HEK293T (cell line): ENCODE measurements around the gene COLGALT1.
A peak's percentile ranks its signal among the peaks of the same experiment; 100 is the strongest.

Experiments used
- CTCF ChIA-PET: fragments of 350-600 bp; formaldehyde crosslinking; extraction: SDS; loops from one replicate; lab custom pipeline; 2021; ENCODE audit warnings: antibody characterized with exemption, inconsistent platforms; lab: Yijun Ruan, JAX
- POLR2A ChIA-PET: fragments of 350-600 bp; formaldehyde crosslinking; extraction: SDS; loops from one replicate; lab custom pipeline; 2020; ENCODE audit warnings: antibody characterized with exemption, inconsistent platforms; lab: Yijun Ruan, JAX
- DNase-seq: peaks from one replicate; pipeline ENCODE4 v3.0.0; 2012; ENCODE audit warnings: mixed read lengths; ENCODE audit errors: extremely low spot score
- ARNT ChIP-seq: fragments of 450-650 bp; IDR thresholded peaks from 2 replicates; pipeline ENCODE4 v1.6.1; 2017; ENCODE audit warnings: mild to moderate bottlenecking
- BHLHE40 ChIP-seq: fragments of 450-650 bp; IDR thresholded peaks from 2 replicates; pipeline ENCODE4 v1.6.1; 2016; ENCODE audit warnings: mild to moderate bottlenecking, moderate library complexity, borderline replicate concordance
- CTBP1 ChIP-seq: fragments of 450-650 bp; IDR thresholded peaks from 2 replicates; pipeline ENCODE4 v1.6.1; 2016; ENCODE audit warnings: borderline replicate concordance
- ELF4 ChIP-seq: fragments of 450-650 bp; IDR thresholded peaks from 2 replicates; pipeline ENCODE4 v1.6.1; 2017; ENCODE audit warnings: antibody characterized with exemption
- FOXA1 ChIP-seq: fragments of 450-650 bp; IDR thresholded peaks from 2 replicates; pipeline ENCODE4 v1.6.1; 2016; ENCODE audit warnings: mild to moderate bottlenecking
- FOXK2 ChIP-seq: fragments of 450-650 bp; IDR thresholded peaks from 2 replicates; pipeline ENCODE4 v1.6.1; 2016; ENCODE audit warnings: mild to moderate bottlenecking
- FOXM1 ChIP-seq: fragments of 450-650 bp; IDR thresholded peaks from 2 replicates; pipeline ENCODE4 v1.6.1; 2017; ENCODE audit warnings: mild to moderate bottlenecking, borderline replicate concordance
- HDGF ChIP-seq: fragments of 450-650 bp; IDR thresholded peaks from 2 replicates; pipeline ENCODE4 v1.6.1; 2017; ENCODE audit warnings: antibody characterized with exemption, borderline replicate concordance
- L3MBTL2 ChIP-seq: fragments of 450-650 bp; conservative IDR thresholded peaks from 2 replicates; pipeline ENCODE4 v1.6.1; 2016; ENCODE audit warnings: mild to moderate bottlenecking
- LEF1 ChIP-seq: fragments of 450-650 bp; IDR thresholded peaks from 2 replicates; pipeline ENCODE4 v1.6.1; 2017; ENCODE audit warnings: mild to moderate bottlenecking, borderline replicate concordance
- NFRKB ChIP-seq: fragments of 450-650 bp; IDR thresholded peaks from 2 replicates; pipeline ENCODE4 v1.6.1; 2016; ENCODE audit warnings: mild to moderate bottlenecking, moderate library complexity
- PKNOX1 ChIP-seq: fragments of 450-650 bp; IDR thresholded peaks from 2 replicates; pipeline ENCODE4 v1.6.1; 2016
- SP1 ChIP-seq: fragments of 450-650 bp; IDR thresholded peaks from 2 replicates; pipeline ENCODE4 v1.6.1; 2017
- SUZ12 ChIP-seq: fragments of 450-650 bp; IDR thresholded peaks from 2 replicates; pipeline ENCODE4 v1.6.1; 2016; ENCODE audit warnings: mild to moderate bottlenecking
- TARDBP ChIP-seq: fragments of 450-650 bp; IDR thresholded peaks from 2 replicates; pipeline ENCODE4 v1.6.1; 2016
- ZNF384 ChIP-seq: fragments of 450-650 bp; IDR thresholded peaks from 2 replicates; pipeline ENCODE4 v1.6.1; 2016

COLGALT1 gene

DNA sequence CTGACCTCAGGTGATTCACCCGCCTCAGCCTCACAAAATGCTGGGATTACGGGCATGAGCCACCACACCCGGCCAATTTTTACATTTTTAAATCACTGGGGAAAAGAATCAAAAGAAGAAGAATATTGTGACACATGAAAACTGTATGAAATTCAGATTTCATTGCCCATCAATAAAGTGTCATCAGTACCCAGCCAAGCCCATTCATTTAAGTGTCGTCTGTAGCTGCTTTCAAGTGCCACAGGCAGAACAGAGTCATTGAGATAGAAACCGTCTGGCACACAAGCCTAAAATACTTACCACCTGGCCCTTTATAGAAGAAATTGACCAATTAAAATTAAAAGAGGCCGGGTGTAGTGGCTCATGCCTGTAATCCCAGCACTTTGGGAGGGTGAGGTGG is 15.3 kb downstream of the COLGALT1 start:
- ChIA-PET POLR2A (no interaction called here), CTCF (no interaction called here)
- no peak for DNase-seq
- TF ChIP-seq ELF4 (no peak), SUZ12 (no peak), NFRKB (no peak), TARDBP (no peak), ZNF384 (no peak), BHLHE40 (no peak), L3MBTL2 (no peak), PKNOX1 (no peak), FOXA1 (no peak), FOXM1 (no peak), LEF1 (no peak), ARNT (no peak), SP1 (no peak), HDGF (no peak), FOXK2 (no peak), CTBP1 (no peak)

DNA sequence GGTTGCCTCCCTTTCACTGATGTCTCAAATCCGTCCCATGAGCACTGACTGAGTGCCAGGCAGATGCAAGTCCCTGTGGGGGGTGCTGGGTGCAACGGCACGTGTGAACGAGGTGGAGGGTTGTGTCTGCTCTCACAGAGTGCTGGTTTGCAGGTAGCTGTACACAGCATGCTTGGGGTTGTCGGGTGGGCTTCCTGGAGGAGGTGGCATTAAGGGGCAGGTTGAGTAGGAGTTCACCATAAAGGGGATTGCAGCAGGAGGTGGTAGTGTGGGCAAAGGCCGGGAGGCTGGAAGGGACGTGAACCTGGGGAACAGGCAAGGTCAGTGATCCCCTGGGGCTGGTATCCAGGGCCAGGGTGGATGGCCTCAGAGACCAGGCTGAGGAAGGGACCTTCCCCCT is 17.2 kb downstream of the COLGALT1 start:
- ChIA-PET CTCF (interaction anchor here (0.7 to 1.3 kb wide), 2 partner anchors 15 to 190 kb away, joined by 4 to 5 read pairs; no protein-coding TSS in a partner anchor), POLR2A (no interaction called here)
- no peak for TF ChIP-seq SUZ12
- no peak for TF ChIP-seq FOXK2
- no peak for TF ChIP-seq ARNT
- TF ChIP-seq FOXA1, result no peak
- no peak for TF ChIP-seq BHLHE40
- no peak for TF ChIP-seq CTBP1
- no peak for TF ChIP-seq SP1
- no peak for TF ChIP-seq PKNOX1
- no peak for TF ChIP-seq LEF1
- no peak for TF ChIP-seq ZNF384
- TF ChIP-seq L3MBTL2, result no peak
- TF ChIP-seq TARDBP, result no peak
- no peak for TF ChIP-seq FOXM1
- no peak for TF ChIP-seq HDGF
- TF ChIP-seq NFRKB, result no peak
- no peak for TF ChIP-seq ELF4
- DNase-seq, result no peak

DNA sequence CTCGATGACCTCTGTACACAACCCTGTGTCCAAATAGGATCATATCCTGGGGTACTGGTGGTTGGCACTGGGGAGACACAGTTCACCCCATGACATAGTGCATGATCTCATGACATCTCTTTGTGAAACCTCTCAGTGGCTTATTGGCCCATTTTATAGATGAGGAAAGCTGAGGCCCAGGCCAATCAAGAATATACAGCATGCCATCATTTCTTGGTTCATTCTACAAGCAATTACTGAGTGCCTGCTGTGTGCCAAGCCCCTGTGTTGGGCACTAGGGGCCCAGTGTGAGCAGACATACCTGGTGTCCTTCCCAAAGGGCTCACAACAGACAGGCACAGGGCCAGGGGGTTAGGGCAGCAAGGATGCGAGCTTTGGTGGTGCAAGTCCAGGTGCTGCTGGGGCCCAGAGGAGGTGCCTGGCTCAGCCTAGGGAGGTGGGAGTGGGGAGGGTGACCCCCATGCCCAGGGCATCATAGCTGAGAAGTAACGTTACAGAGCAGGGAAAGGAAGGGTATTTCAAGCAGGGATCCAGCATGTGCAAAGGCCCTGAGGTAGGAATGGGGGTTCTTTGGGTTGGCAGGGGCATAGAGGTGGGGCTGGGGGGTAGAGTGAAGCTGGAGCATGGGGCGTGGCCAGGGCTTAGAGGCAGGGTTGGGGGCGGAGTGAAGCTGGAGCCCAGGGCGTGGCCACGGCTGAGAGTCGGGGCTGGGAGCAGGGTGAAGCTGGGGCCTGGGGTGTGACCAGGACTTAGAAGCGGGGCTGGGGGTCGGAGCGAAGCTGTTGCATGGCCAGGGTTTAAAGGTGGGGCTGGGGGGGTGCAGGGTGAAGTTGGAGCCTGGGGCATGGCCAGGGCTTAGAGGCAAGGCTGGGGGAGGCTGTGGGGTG is 20.7 kb downstream of the COLGALT1 start:
- no peak for DNase-seq
- ChIA-PET CTCF (interaction anchor here (1.4 kb wide), 1 partner anchor 30 kb away, joined by 4 read pairs; no protein-coding TSS in a partner anchor), POLR2A (interaction anchor here (0.5 to 1.1 kb wide), 4 partner anchors 12 to 70 kb away, joined by 3 to 7 read pairs (median 5); partner anchors contain the start of gene PGLS)
- TF ChIP-seq FOXA1 (no peak), ARNT (no peak), SUZ12 (no peak), TARDBP (no peak), PKNOX1 (no peak), LEF1 (no peak), FOXK2 (no peak), BHLHE40 (no peak), CTBP1 (no peak)

DNA sequence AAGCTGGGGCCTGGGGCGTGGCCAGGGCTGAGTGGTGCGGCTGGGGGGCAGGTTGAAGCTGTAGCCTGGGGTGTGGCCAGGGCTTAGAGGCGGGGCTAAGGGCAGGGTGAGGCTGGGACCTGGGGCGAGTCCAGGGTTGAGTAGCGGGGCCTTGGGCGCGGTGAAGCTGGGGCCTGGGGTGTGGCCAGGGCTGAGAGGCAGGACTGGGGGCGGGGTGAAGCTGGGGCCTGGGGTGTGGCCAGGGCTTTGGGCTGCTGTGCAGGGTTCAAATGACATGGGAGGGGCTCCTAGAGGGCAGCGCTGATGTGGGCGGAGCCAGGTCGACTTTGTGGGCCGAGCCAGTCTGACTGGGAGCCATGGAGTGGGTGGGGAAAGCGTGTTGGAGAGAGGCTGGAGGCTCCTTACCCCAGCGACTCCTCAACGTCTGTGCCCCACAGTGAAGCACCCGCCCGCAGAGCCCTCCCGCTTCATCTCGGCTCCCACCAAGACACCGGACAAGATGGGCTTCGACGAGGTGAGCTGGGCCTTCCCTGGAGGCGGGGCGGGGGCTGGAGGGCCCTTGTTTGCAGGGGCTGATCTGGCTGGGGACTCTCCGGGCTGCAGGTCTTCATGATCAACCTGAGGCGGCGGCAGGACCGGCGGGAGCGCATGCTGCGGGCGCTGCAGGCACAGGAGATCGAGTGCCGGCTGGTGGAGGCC is 21.5 kb downstream of the COLGALT1 start:
- POLR2A ChIA-PET, result interaction anchor here (0.5 to 1.1 kb wide), 4 partner anchors 12 to 71 kb away, joined by 3 to 7 read pairs (median 5); partner anchors contain the start of gene PGLS
- peak; percentile 42 for DNase-seq
- TF ChIP-seq CTBP1 (no peak), SP1 (no peak), NFRKB (no peak), PKNOX1 (no peak), HDGF (no peak), SUZ12 (no peak), ZNF384 (no peak), FOXK2 (no peak), ELF4 (no peak), LEF1 (no peak), L3MBTL2 (no peak), BHLHE40 (no peak), FOXM1 (no peak), ARNT (no peak), TARDBP (no peak), FOXA1 (no peak)
- CTCF ChIA-PET, result interaction anchor here (0.6 to 1.4 kb wide), 3 partner anchors 30 to 101 kb away, joined by 3 to 8 read pairs (median 4); no protein-coding TSS in a partner anchor
